GM20000 (cell line): ENCODE results near the gene LYPLA2.
A peak's percentile ranks its signal among the peaks of the same experiment; 100 is the strongest.

Source experiments
- DNase-seq: peaks from one replicate; pipeline ENCODE4 v3.0.0; 2012; ENCODE audit warnings: low spot score
- TF ChIP-seq, protein P1 (sequence below): IDR thresholded peaks from 2 replicates; pipeline ENCODE4 v1.5.1; 2012; ENCODE audit warnings: mild to moderate bottlenecking, control low read depth; ENCODE audit errors: extremely low read depth, missing control alignments

The LYPLA2 gene

DNA sequence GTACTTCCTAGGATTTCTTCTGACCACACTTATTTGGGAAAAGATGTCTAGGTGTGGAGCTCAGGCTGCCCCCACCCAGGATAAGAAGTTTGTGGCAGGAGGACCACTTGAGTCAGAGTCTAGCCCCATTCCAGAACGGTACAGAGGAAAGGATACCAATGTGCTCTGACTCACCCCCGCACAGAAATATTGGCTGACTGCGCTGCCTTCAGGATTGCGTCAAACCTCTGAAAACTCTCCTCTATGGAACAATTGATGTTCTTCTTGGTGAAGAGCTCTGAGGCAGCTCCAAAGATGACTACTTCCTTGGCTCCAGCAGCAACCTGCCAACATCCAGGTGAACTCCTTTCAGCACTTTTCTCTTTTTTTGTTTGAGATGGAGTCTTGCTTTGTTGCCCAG, 23.1 kb downstream of the LYPLA2 start:
- DNase-seq: no peak
- TF ChIP-seq, protein P1, sequence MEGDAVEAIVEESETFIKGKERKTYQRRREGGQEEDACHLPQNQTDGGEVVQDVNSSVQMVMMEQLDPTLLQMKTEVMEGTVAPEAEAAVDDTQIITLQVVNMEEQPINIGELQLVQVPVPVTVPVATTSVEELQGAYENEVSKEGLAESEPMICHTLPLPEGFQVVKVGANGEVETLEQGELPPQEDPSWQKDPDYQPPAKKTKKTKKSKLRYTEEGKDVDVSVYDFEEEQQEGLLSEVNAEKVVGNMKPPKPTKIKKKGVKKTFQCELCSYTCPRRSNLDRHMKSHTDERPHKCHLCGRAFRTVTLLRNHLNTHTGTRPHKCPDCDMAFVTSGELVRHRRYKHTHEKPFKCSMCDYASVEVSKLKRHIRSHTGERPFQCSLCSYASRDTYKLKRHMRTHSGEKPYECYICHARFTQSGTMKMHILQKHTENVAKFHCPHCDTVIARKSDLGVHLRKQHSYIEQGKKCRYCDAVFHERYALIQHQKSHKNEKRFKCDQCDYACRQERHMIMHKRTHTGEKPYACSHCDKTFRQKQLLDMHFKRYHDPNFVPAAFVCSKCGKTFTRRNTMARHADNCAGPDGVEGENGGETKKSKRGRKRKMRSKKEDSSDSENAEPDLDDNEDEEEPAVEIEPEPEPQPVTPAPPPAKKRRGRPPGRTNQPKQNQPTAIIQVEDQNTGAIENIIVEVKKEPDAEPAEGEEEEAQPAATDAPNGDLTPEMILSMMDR: no peak

DNA sequence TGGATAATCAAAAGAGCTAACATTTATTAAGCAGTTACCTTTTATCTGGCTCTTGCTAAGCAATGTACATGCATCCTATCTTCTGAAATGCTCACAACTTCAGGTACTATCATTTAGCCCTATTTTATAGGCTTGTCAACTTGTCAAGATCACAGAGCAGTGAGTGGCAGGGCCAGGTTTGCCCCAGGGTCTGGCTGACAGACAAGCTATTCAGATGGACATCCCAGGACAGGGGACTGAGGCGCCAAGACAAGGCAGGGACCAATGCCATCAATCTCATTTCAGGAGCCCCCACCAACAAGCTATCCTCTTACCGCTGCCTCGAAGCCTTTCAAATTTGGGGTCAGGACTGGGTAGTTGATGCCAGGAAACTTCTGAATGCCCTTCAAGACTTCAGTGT, 25.4 kb downstream of the LYPLA2 start:
- no peak for DNase-seq
- TF ChIP-seq, protein P1: no peak

DNA sequence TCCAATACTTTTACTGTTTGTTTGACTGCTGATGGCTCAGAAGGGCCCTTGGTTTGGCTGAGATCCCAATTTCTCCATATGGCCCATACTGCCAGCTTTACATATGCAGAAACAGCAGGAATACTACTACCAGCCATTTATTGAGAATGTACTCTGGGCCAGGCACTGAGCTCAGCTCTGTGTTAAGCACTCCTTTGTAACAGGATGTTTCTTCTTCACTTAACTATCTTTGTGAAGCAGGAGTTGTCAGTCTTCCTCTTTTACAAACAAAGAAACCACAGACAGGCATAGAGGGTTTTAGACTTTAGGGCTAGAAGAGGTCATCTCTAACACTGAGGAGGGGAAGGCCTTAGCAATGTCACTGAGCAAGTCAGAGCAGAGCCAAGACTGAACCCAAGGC, 26.0 kb downstream of the LYPLA2 start:
- TF ChIP-seq, protein P1: no peak
- DNase-seq: no peak

DNA sequence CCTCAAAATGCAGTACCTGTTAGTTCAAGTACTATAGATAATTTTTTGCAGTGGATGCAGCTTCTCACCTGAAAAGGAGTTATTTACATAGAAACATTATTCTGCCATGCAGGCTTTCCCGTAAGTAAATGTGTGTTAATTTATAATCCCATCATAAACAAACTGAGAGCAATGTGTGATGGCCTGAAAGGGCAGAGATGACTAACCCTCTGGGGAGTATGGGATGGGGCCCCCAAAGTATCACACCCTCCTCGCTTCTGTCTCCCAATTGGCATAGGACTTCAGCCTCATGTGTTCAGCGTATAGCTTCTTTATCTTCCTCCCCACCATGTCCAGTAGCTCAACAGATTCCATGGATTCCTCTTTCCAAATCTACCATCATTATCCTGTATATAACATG, 26.7 kb downstream of the LYPLA2 start:
- DNase-seq: no peak
- TF ChIP-seq, protein P1: no peak

DNA sequence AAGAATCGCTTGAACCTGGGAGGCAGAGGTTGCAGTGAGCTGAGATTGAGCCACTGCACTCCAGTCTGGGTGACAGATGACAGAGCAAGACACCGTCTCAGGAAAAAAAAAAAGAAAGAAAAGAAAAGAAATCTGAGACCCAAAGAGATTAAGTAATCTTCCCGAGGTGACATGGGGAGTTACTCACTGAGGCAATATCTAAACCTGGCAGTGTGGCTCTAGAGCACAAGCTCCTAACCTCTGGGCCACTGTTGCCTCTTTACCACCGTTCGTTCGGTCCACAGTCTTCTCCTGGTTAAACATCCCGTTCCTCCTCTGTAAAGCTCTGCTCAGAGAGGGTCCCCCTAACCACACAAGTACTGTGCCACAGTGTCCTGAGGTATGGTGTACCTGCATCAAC, 32.8 kb downstream of the LYPLA2 start:
- TF ChIP-seq, protein P1: no peak
- no peak for DNase-seq

DNA sequence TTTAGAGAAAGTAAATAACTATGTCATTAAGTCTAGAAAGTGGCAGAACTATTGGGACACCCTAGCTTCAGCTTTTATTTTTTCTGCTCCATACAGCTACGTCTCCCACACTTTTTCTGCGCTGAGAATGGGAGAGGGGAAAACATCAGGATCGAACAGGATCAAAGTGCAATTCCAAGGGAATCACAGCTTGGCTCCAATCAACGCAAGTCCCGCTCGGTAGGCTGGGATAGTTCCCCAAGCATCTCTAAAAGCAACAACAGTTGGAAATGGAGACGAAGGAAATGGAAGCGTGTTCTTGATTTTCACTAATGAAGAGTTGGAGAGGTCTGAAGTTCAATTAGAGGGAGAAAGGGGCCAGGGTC, 33.7 kb downstream of the LYPLA2 start:
- TF ChIP-seq, protein P1: no peak
- DNase-seq: no peak

DNA sequence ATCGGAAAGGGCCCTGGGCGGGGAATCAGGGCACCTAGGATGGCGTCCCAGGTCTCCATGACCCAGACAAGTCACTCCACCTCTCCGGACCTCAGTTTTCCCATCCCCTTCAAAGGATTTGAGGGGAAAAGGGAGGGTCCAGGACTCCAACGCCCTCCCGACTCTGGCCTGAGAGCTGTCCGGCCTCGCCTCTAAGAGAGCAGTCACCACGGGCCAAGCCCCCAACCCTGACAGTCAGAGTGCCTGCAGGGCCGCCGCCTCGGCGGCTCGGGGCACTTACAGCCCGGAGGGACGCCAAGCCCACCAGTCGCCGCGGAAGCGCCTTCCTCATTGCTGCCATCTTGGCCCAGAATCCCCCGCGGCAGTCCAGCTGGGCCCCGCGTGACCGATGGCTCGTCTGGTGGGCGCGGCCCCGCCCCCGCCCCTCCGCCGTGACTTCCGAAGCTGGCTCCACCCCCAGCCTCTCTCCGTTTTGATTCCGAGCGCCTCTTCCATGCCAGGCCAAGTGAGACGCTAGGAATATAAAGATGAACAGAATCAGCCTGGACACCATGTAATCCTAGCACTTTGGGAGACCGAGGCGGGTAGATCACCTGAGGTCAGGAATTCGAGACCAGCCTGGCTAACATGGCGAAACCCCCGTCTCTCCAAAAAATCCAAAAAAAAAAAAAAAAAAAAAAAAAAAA, 34.3 kb downstream of the LYPLA2 start, which contains the start of gene HMGCL:
Gene HMGCL, minus strand, starts transcription at position 354 of the 686 bp plus-strand sequence. Its CDS starts 14 bp downstream, at position 340.
- DNase-seq: peak; percentile 91
- TF ChIP-seq, protein P1: no peak
